Measurements from ENCODE around the gene OR5W2.
"Not testable (repeated sequence)": the region's sequence is repeated elsewhere in the genome, so short reads cannot be mapped to it uniquely, and the experiment has no call there.

GRCh38 chr11:55872731-55873130 lies 41.7 kb downstream of the OR5W2 start:
- TF ChIP-seq, protein P1, sequence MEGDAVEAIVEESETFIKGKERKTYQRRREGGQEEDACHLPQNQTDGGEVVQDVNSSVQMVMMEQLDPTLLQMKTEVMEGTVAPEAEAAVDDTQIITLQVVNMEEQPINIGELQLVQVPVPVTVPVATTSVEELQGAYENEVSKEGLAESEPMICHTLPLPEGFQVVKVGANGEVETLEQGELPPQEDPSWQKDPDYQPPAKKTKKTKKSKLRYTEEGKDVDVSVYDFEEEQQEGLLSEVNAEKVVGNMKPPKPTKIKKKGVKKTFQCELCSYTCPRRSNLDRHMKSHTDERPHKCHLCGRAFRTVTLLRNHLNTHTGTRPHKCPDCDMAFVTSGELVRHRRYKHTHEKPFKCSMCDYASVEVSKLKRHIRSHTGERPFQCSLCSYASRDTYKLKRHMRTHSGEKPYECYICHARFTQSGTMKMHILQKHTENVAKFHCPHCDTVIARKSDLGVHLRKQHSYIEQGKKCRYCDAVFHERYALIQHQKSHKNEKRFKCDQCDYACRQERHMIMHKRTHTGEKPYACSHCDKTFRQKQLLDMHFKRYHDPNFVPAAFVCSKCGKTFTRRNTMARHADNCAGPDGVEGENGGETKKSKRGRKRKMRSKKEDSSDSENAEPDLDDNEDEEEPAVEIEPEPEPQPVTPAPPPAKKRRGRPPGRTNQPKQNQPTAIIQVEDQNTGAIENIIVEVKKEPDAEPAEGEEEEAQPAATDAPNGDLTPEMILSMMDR (conservative IDR thresholded peaks at IDR 0.05; ENCODE audit: low read depth in 2 of 2) = not testable (repeated sequence)
- TF ChIP-seq, protein P2, sequence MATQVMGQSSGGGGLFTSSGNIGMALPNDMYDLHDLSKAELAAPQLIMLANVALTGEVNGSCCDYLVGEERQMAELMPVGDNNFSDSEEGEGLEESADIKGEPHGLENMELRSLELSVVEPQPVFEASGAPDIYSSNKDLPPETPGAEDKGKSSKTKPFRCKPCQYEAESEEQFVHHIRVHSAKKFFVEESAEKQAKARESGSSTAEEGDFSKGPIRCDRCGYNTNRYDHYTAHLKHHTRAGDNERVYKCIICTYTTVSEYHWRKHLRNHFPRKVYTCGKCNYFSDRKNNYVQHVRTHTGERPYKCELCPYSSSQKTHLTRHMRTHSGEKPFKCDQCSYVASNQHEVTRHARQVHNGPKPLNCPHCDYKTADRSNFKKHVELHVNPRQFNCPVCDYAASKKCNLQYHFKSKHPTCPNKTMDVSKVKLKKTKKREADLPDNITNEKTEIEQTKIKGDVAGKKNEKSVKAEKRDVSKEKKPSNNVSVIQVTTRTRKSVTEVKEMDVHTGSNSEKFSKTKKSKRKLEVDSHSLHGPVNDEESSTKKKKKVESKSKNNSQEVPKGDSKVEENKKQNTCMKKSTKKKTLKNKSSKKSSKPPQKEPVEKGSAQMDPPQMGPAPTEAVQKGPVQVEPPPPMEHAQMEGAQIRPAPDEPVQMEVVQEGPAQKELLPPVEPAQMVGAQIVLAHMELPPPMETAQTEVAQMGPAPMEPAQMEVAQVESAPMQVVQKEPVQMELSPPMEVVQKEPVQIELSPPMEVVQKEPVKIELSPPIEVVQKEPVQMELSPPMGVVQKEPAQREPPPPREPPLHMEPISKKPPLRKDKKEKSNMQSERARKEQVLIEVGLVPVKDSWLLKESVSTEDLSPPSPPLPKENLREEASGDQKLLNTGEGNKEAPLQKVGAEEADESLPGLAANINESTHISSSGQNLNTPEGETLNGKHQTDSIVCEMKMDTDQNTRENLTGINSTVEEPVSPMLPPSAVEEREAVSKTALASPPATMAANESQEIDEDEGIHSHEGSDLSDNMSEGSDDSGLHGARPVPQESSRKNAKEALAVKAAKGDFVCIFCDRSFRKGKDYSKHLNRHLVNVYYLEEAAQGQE (IDR thresholded peaks at IDR 0.05; ENCODE audit: unreplicated experiment) = peak; percentile 58
- TF ChIP-seq EZH2phosphoT487 (IDR thresholded peaks at IDR 0.05; ENCODE audit: unreplicated experiment); ZNF331 (CRISPR knock-in tag; IDR thresholded peaks at IDR 0.05; ENCODE audit: low read depth); POLR2AphosphoS5 (IDR thresholded peaks at IDR 0.05; ENCODE audit: low read depth); EZH2 (IDR thresholded peaks at IDR 0.05; ENCODE audit: low read depth, unreplicated experiment); STAT1 (IDR thresholded peaks at IDR 0.05; ENCODE audit: unreplicated experiment); JUNB (IDR thresholded peaks at IDR 0.05; ENCODE audit: unreplicated experiment); CREB1 (CRISPR knock-in tag; IDR thresholded peaks at IDR 0.05; ENCODE audit: low read depth); NANOG (IDR thresholded peaks at IDR 0.05; ENCODE audit: borderline replicate concordance): not testable (repeated sequence)
- TF ChIP-seq, protein P3, sequence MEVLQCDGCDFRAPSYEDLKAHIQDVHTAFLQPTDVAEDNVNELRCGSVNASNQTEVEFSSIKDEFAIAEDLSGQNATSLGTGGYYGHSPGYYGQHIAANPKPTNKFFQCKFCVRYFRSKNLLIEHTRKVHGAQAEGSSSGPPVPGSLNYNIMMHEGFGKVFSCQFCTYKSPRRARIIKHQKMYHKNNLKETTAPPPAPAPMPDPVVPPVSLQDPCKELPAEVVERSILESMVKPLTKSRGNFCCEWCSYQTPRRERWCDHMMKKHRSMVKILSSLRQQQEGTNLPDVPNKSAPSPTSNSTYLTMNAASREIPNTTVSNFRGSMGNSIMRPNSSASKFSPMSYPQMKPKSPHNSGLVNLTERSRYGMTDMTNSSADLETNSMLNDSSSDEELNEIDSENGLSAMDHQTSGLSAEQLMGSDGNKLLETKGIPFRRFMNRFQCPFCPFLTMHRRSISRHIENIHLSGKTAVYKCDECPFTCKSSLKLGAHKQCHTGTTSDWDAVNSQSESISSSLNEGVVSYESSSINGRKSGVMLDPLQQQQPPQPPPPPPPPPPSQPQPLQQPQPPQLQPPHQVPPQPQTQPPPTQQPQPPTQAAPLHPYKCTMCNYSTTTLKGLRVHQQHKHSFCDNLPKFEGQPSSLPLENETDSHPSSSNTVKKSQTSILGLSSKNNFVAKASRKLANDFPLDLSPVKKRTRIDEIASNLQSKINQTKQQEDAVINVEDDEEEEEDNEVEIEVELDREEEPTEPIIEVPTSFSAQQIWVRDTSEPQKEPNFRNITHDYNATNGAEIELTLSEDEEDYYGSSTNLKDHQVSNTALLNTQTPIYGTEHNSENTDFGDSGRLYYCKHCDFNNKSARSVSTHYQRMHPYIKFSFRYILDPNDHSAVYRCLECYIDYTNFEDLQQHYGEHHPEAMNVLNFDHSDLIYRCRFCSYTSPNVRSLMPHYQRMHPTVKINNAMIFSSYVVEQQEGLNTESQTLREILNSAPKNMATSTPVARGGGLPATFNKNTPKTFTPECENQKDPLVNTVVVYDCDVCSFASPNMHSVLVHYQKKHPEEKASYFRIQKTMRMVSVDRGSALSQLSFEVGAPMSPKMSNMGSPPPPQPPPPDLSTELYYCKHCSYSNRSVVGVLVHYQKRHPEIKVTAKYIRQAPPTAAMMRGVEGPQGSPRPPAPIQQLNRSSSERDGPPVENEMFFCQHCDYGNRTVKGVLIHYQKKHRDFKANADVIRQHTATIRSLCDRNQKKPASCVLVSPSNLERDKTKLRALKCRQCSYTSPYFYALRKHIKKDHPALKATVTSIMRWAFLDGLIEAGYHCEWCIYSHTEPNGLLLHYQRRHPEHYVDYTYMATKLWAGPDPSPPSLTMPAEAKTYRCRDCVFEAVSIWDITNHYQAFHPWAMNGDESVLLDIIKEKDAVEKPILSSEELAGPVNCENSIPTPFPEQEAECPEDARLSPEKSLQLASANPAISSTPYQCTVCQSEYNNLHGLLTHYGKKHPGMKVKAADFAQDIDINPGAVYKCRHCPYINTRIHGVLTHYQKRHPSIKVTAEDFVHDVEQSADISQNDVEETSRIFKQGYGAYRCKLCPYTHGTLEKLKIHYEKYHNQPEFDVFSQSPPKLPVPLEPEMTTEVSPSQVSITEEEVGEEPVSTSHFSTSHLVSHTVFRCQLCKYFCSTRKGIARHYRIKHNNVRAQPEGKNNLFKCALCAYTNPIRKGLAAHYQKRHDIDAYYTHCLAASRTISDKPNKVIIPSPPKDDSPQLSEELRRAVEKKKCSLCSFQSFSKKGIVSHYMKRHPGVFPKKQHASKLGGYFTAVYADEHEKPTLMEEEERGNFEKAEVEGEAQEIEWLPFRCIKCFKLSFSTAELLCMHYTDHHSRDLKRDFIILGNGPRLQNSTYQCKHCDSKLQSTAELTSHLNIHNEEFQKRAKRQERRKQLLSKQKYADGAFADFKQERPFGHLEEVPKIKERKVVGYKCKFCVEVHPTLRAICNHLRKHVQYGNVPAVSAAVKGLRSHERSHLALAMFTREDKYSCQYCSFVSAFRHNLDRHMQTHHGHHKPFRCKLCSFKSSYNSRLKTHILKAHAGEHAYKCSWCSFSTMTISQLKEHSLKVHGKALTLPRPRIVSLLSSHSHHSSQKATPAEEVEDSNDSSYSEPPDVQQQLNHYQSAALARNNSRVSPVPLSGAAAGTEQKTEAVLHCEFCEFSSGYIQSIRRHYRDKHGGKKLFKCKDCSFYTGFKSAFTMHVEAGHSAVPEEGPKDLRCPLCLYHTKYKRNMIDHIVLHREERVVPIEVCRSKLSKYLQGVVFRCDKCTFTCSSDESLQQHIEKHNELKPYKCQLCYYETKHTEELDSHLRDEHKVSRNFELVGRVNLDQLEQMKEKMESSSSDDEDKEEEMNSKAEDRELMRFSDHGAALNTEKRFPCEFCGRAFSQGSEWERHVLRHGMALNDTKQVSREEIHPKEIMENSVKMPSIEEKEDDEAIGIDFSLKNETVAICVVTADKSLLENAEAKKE (CRISPR knock-in tag; IDR thresholded peaks at IDR 0.05) = not testable (repeated sequence)

Measured in GM23338 (cell line).